Fibroblast of the conjunctiva (primary cell): Measurements from ENCODE around the gene ENTR1.

Experiments
- DNase-seq: peaks from one replicate; pipeline ENCODE4 v3.0.0-alpha.2; 2010; ENCODE audit warnings: low read depth

Gene ENTR1, protein sequence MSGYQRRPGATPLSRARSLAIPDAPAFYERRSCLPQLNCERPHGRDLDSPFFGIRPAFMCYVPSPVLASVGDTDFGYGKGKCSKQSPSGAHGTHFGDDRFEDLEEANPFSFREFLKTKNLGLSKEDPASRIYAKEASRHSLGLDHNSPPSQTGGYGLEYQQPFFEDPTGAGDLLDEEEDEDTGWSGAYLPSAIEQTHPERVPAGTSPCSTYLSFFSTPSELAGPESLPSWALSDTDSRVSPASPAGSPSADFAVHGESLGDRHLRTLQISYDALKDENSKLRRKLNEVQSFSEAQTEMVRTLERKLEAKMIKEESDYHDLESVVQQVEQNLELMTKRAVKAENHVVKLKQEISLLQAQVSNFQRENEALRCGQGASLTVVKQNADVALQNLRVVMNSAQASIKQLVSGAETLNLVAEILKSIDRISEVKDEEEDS

DNA sequence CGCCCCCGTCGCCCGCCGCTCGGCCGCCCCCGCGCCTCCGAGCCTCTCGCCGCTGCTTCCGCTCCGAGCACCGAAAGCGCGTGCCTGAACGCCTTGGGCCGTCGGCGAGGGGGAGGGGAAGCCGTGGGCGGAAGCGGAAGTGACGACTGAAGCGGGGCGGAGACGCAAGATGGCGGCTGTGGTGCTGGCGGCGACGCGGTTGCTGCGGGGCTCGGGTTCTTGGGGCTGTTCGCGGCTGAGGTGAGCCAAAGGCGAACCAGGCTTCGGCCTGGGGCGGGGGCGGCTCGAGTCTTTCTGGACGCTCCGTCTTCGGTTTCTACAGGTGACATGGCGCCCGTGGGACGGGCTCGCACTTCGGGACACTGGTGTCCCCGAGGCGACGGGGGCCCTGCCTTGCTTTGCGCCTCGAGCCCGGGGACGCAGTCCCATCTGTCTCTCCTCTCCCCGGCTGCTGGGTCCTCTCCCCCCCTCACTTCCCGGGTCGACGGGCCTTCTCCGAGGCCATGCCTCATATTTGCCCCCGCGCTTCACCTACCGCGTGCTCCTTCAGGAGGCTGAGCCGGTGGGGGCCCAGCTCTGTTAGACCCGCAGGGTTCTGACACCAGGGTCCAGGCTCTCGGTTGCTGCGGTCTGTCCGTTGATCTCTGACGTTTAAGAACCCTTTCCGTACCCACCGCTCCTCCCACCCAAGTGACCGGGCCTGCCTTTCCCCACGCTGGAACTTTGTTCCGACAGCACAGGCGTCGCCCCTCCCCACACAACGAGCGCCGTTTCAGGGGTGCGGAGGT lies at the start of gene ENTR1, which contains the start of gene PMPCA:
Gene ENTR1, minus strand, starts transcription at position 115 of the 788 bp plus-strand sequence. CDS start 217 bp downstream, outside the sequence.
Gene PMPCA, plus strand, starts transcription at position 159 of the 788 bp plus-strand sequence. Its CDS starts 11 bp downstream, at position 170.
- DNase-seq, result peak; percentile 64

DNA sequence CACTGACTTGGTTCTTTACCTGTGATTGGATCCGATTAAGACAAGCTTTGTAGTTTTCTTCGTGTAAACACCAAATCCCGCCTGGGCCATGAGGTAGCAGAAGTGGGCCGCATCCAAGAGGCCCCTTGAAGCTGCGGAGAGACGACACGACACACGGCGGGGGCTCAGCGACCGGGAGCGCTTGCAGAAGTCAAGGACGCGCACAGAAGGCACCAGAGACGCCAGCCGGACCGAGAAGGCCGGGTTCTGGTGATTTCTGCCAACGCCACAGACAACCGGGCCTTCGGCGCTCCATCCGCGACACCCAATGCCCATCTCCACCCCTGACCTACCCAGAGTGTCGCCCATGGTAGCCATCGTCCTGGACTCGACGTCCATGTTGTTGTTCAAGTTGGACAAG lies 49.0 kb upstream of the ENTR1 start:
- DNase-seq, result no peak

DNA sequence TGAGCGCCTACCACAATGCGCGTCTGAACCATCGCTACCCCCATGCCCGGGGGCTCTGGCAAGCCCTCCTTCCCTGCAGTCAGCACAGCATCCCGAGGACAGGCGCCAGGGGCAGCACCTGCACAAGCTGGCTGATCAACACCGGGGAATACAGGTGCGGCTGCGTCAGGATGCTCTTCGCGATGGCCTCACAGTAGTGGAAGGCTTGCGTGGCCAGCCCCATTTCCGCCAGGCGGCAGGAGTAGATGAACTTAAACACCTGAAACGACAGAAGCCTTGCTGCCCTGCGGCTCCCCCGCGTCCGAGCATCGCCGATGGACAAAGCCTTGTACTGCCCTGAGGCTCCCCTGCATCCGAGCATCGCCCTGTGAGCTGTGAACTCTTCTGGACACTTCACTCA lies 46.9 kb upstream of the ENTR1 start:
- no peak for DNase-seq

DNA sequence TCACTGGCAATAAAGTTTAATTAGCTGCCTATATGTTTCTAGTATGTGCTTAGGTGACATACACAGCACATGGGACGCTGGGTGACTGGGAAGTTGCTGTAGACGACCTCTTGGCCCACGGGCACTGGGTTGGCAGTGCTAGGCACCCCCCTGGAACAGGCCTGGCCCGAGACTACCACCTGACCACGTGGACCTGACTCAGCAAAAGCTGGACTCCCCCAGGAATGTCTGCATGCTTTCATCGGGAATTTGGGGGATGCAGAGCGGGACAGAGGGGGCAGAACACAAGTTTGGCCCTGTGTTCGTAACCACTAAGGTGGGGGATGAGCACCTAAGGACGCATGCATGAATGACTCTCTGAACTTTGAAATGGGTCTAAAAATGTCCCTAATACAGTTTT lies 45.8 kb upstream of the ENTR1 start:
- no peak for DNase-seq

DNA sequence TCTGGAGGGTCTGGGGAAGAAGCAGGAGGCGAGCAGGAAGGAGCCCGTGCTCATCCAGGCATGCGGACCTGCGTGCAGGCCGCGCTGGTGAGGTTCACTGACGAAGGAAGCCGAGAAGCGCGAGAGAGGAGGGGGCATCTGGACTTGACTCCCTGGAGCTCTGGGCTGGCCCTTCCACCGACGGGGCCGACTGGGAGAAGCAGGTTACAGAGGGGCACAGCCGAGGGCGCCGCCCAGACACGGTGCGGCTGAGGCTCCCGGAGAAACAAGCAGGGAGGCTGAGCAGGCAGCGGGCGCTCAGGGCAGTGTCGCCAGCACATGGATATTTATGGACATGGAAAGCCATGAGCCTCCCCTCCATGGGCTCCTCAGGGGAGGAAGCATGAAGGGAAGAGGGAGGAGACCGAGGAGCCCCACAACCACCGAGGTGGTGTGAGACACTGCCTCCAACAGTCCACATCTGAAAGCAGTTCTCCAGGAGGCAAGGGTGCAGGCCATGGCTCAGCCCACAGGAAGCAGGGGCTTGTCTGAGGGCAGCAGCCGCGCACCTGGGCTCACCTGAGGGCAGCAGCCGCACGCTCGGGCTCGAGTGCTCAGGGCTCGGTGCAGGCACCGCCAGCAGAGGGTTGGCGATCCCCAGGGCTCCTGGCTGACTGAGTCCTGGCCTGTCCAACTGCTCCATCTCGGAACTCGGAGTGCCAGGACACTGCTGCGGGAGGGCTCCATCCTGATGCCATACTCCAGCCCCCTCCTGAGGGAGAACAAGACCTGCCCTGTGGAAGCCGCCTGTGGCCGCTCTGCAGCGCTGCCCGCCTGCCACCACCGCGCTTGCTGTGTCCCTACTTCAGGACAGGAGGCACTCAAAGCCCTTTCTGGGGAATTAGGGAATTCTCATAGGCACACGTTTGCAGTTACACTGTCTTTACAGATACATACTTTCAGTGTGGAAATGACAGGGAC lies 44.9 kb upstream of the ENTR1 start:
- DNase-seq, result no peak

DNA sequence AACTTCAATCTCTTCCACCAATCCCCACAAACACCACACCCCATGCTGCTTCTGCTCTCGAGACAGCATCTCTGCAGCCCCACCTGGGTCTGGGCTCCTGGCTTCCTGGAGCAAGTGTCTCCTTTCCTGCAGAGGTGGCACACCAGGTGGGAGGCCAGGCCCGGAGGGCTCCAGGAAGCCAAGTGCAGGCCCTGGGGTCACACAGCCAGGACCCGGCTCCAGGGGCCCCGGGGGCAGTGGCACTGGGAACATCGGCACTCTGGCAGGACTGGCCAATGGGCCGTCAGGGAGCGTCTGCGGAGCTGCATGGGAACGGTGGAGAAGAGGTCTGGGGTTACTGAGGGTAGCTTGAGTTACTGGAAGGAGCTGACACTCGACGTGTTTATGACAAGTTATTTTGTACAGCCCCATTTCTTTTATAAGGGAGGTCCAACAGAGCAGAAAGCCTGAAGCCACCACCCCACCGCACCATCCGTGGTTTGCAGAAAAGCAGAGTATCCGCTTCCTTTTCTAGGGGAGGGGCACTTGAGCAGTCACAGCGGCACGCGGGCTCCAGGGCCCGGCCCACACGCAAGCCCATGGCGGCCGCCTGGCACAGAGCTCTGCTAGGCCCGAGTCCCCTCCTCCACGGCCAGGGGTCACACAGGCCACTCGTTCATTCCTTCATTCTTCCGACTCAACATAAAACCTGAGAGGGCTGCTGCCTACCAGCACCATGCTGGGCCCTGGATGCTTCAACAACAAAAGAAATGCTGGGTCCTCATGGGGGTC lies 43.8 kb upstream of the ENTR1 start:
- no peak for DNase-seq

DNA sequence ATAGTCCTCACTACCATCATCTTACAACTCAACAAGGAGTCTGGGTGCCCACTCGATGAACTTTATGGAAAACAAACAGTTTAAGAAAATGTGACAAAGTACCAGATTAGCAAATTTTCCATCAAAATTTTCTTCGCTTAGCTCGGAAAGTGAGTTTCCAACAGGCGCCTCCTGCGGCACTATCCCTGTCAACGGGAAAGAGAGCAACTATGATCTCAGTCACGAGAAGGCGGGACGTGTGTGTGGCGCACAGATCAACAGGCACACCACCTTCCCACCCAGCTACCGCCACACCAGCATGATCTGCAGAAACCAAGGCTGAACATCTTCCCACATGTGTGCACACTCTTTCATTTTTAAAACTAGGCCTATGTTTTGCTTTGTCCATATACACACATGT lies 42.9 kb upstream of the ENTR1 start:
- no peak for DNase-seq

DNA sequence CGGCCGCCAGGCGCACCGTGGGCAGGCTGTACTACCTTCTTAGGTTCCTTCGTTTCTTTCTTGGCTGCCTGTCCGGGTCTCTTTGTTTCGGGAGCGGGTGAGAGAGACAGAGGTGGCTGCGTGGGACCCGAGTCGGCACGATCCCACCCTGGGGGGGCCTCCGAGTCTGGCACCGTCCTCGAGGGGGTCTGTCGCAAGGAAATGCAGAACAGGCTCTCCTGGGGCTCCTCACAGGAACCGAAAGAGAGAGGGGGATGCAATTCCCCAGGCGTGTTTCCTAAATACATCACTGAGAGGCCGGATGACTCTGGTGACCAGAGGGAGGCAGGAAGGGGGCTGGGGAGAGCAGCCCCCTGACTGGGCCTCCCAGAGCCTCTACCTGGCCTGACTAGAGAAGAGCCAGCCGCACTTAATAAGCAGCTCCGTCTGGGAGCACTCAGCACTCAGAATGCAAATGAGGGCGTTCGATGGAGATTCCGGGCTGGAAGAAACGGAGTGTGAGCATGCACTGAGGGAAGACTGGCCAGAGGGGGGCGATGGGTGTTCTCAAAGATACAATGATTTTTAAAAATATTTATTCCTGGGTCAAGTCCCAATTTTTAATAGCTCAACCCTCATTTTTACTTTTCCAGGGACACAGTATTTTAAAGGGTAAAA lies 40.9 kb upstream of the ENTR1 start:
- no peak for DNase-seq

DNA sequence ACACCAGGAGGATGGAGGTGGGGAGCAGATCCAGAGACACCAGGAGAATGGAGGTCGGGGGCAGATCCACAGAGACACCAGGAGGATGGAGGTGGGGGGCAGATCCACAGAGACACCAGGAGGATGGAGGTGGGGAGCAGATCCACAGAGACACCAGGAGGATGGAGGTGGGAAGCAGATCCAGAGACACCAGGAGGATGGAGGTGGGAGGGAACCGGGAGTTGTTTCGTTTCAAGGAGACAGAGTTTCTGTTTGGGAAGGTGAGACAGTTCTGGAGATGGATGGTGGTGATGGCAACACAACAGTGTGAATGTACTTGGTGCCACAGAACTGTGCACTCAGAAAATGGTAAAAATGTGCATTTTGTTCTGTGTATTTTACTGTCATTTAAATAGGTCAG lies 38.2 kb upstream of the ENTR1 start:
- no peak for DNase-seq

DNA sequence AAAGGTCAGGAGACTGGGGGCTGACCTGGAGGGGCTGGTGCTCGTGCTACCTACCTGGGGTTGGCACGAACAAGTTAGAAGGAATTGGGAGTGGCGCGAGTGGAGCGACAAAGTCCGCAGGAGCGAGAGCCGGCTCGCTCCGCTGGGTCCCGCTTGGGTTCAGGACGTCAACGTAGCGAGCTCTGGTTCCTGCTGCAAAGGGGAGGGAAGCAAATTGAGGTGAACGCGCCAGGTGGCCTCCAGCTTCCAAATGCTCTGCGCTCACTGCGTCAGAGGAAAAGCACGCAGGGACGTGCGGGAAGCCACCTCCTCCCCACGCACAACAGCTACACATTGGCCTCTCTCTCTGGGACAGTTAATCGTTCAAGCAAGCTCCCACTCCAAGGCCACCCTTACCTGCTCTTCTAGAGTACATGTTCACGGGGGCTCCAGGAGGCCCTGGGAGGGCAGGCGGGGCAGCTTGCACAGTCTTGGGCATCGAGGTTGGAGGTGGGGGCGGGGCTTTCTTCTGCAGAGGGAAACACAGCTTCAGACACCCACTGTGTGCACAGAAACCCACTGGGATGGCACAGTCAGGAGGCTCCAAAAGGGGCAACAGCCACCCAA lies 36.9 kb upstream of the ENTR1 start:
- no peak for DNase-seq

DNA sequence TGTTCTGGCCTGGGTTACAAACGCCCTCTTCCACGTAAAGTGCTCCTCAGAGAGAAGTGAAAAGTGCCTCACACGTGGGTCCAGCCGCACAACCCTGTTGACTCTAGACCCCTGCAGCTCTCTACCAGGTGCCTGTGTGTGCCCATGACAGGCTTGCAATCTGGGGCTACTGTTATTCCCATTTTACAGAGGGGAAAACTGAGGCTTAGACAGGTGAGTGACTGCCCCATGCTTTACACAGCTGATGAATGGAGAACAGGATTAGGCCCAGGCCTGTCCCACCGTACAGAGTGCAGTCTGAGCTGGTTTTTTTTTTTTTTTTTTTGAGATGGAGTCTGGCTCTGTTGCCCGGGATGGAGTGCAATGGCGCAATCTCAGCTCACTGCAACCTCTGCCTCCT lies 35.4 kb upstream of the ENTR1 start:
- no peak for DNase-seq

DNA sequence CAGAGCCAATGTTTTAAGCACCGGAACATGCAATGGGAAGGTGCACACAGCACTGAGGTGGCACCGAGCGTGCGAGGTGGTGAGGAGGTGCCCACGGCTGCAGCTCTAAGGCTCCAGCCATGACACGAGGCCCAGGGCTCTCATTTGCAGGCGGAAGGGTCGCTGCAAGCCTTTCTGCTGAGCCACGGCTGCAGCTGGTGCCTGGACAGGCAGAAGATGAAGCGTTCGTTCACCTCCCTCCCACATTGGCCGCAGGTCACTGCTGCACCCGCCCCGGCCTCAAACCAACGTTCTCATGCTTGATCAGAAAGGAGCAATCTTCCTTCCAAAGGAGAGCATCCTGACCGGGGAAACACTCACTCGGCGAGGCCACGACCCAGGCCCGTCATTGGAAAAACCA lies 33.7 kb upstream of the ENTR1 start:
- no peak for DNase-seq

DNA sequence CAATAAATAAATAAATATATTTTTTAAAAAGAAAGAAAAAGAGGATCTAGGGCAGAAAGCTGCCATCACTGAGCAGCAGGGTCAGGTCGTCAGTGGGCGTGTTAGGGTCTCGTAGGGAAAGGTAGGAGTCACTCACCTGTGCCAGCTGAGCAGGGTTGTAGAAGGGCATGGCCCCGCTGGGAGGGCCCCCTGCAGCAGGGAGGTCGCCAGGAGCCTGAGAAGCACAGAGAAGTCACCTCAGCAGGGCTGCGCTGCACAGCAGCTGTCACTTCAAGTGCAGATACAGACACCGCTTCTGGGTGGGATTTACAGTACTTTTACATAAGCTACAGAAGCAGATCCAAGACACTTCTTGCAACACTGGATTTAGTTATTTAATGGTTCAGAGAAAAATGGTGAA lies 33.3 kb upstream of the ENTR1 start:
- no peak for DNase-seq

DNA sequence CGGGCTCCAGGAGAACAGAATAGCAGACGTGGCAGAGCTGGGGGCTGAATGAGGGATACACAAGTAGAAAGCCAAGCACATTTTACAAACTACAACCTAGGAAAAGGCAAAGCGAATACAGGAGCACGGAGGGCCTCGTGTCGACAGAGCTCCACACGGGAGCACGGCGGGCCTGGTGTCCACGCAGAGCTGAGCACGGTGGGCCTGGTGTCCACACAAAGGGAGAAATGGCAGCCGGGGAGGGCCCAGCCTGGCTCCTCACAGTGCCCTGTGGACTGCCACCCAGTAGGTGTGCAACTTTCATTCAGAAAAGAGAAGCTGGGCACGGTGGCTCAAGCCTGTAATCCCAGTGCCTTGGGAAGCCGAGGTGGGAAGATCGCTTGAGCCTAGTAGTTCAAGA lies 32.7 kb upstream of the ENTR1 start:
- DNase-seq, result no peak

DNA sequence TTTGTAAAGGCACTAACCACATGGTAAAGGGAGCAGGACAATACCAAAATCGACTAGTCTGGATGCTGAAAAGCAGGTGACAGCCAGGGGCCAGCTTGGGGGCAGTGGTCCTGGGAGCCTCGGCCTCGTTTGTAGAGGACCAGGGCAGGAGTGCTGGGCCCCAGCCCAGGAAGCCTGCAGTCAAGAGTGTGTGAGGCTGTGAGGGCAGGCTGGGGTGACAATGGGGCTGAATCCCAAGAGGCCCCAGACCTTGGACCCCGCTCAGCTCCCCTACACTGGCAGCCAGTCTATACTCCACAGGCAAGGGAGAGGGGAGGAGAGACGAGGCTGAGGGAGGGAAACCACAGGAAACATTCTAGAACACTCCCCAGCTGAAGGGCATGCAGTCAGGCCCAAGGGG lies 31.9 kb upstream of the ENTR1 start:
- DNase-seq, result no peak

DNA sequence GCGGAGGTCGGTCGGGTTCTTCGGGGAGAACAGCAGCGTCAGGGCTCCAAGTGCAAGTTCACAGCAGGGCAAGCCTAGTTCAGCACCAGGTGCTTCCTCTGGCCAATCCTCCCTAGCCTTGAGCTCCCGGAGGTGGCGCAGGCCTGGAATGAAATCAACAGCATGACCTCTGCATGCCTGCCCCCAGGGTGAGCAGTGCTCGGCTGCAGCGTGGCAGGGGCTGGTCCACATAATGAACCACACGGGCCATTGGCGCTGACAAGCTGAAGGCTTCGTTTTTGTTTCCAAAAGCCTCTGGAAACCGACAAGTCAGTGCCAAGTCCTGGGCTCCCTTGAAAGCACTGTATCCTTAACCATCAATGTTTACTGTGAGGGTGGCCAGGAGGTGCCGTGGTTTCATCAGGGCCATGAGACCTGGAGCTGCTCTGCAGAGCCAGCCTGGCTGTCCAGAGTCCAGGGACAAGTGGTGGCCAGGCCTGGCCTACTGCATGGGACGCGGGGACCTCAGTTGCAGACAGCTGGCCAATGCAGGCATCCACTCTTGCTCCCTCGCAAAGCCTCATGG lies 31.3 kb upstream of the ENTR1 start:
- no peak for DNase-seq

DNA sequence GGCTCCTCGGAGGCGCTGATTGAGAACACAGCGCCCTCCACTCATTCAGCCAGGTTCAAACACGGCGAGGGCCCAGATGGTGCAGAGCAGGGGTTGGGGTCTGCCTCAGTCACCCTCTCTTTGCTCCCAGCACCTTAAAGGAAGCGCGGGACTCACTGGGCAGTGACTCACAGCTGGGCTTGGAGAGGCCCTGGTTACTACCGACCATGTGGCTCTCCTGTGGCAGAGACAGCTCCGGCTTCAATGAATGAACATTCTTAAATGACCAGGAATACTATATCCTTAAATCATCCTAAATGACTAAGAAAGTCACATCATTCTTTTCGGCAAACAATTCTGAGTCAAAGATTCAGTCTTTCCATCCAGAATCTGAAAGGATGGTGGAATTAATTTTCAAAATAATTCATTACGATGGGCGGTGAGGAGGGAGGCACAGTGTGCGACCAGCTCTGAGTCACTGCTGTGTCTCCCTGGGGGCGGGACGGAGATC lies 30.8 kb upstream of the ENTR1 start:
- DNase-seq, result no peak

DNA sequence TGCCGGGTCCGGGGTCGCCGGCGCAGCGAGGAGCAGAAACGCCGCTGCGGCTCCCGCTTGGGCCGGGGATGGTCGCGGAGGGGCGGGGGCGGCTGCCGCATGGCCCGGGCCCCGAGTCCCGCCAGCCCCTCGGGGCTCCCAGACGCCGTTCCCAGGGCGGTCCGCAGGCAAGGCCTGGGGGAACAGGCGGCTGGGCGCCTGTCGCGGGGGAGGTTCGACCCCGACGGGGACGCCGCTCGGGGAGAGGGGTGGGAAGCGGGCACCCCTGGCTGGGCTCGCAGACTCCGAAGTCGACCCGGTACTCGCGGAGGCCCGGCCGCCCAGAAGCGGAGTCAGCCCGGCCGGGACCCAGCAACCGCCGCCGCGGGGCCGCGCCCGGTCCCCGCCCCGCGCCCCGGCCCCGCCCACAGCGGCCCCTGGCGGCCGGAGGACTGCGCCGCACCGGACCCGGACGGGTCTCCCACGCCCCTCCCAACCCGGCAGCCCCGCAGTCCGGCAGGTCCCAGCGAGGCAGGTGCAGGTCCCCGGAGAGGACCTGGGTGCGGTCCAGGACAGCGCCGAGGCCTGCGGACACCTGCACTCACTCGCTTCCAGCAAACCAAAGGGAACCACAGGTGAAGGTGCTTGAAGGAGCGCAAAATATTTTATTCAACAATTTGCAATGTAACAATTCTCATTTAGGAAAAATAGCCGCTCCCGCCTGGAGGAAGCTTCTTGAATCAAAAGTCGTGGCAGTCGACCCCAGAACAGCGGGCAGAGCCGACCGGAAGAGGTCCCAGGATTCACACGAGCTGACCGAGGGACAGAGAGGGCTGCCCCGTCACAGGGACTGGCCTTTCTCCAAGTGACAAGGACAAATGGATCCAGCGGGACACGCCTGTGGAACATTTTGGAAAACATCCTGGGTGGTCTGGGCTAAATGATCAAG lies 29.3 kb upstream of the ENTR1 start, which contains the start of gene INPP5E:
Gene INPP5E, minus strand, starts transcription at position 365 of the 928 bp plus-strand sequence. CDS start 426 bp downstream, outside the sequence.
- no peak for DNase-seq
